Measurements from ENCODE around the gene CCDC66. TPM values are rescaled to one million over a fixed set of nuclear protein-coding genes. Genes with fewer than 3 reads are reported as not detected.

Gene CCDC66
- total RNA-seq, 1 experiment from 2014 or later, result 23.0 TPM

DNA sequence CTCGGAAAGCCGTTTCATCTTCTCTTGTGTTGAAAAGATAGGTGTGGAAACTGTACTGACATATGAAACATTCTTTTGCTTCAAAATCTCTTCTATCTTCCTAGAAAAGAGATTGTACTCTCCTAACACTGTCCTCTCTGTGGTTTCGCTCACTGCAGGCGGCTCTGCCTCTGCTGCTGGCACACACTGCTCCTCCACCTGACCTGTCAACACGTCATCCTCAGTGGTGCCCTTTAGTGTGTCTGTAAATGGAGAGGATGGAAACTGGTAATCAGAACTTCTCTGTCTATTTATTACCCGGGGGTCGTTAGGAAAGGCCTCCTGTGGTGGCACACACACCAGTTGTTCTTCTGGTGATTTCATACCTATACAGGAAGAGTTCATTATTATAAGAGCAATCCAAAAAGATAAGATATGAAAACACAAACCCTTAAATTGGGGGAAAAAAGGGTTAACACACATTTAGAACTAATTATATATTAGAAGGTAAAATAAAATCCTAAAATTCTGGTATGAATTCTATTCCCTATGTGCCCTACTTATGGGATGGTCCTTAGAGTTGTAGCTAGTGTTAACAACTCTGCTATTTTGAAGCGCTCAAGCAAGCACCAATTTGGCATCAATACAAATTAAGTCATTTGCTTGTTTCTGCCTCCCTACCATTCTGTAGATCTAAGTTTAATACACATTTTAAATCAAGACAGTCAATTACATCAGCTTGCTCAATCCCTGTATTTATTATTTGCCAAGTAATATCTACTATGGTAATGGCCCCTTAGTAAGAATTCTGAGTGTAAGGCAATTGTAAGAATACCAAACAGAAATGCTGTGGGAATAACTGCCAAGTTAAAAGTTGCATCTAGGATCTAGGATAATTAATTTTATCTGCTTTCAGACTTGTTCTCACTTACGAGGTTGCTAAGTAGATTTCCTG is 76.9 kb downstream of the CCDC66 start (continued):
- TF ChIP-seq, protein P1, sequence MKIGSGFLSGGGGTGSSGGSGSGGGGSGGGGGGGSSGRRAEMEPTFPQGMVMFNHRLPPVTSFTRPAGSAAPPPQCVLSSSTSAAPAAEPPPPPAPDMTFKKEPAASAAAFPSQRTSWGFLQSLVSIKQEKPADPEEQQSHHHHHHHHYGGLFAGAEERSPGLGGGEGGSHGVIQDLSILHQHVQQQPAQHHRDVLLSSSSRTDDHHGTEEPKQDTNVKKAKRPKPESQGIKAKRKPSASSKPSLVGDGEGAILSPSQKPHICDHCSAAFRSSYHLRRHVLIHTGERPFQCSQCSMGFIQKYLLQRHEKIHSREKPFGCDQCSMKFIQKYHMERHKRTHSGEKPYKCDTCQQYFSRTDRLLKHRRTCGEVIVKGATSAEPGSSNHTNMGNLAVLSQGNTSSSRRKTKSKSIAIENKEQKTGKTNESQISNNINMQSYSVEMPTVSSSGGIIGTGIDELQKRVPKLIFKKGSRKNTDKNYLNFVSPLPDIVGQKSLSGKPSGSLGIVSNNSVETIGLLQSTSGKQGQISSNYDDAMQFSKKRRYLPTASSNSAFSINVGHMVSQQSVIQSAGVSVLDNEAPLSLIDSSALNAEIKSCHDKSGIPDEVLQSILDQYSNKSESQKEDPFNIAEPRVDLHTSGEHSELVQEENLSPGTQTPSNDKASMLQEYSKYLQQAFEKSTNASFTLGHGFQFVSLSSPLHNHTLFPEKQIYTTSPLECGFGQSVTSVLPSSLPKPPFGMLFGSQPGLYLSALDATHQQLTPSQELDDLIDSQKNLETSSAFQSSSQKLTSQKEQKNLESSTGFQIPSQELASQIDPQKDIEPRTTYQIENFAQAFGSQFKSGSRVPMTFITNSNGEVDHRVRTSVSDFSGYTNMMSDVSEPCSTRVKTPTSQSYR (CRISPR knock-in tag; IDR thresholded peaks at IDR 0.05), result no peak

DNA sequence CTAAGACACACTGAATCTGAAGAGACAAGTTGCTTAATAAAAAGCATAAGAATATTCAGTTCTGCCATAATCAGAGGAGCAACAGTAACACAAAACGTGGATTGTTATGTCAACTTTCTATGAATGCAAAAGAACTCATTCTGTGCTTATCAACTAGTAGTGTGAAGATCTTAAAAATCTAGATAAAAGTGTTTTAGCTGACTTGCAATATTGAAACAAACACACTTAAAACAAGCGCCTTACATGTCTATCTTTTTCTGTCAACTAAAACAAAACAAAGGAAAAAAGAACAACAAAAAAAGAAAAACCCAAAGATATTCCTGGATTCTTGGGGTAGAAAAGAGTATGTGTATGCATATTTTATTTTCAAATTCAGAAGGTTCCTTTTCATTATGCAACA is 88.4 kb downstream of the CCDC66 start:
- DNase-seq (ENCODE audit: low spot score) (no peak), ATAC-seq (no peak)
- no peaks in the 10 kb centered on the region for H3K27me3 Mint-ChIP-seq (ENCODE audit: low read depth)
- H3K9me3 Mint-ChIP-seq, result no peaks in the 10 kb centered on the region
- no peak overlapping the region for H3K4me3 Mint-ChIP-seq
- TF ChIP-seq, protein P2, sequence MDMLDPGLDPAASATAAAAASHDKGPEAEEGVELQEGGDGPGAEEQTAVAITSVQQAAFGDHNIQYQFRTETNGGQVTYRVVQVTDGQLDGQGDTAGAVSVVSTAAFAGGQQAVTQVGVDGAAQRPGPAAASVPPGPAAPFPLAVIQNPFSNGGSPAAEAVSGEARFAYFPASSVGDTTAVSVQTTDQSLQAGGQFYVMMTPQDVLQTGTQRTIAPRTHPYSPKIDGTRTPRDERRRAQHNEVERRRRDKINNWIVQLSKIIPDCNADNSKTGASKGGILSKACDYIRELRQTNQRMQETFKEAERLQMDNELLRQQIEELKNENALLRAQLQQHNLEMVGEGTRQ (CRISPR knock-in tag; IDR thresholded peaks at IDR 0.05), result no peak
- TF ChIP-seq TEAD1 (CRISPR knock-in tag; IDR thresholded peaks at IDR 0.05) (no peak), ZBTB21 (CRISPR knock-in tag; IDR thresholded peaks at IDR 0.05; ENCODE audit: borderline replicate concordance) (no peak), HMGA2 (CRISPR knock-in tag; IDR thresholded peaks at IDR 0.05) (no peak), SMAD4 (CRISPR knock-in tag; IDR thresholded peaks at IDR 0.05) (no peak), NR3C1 (CRISPR knock-in tag; conservative IDR thresholded peaks at IDR 0.05; ENCODE audit: low read depth) (no peak), ETV6 (CRISPR knock-in tag; IDR thresholded peaks at IDR 0.05) (no peak), JUN (CRISPR knock-in tag; IDR thresholded peaks at IDR 0.05) (no peak), PRRX2 (CRISPR knock-in tag; IDR thresholded peaks at IDR 0.05) (no peak), GABPB1 (CRISPR knock-in tag; IDR thresholded peaks at IDR 0.05) (no peak), GTF2I (CRISPR knock-in tag; conservative IDR thresholded peaks at IDR 0.05) (no peak), ZNF263 (CRISPR knock-in tag; IDR thresholded peaks at IDR 0.05; ENCODE audit: low read depth) (no peak)
- TF ChIP-seq, protein P3, sequence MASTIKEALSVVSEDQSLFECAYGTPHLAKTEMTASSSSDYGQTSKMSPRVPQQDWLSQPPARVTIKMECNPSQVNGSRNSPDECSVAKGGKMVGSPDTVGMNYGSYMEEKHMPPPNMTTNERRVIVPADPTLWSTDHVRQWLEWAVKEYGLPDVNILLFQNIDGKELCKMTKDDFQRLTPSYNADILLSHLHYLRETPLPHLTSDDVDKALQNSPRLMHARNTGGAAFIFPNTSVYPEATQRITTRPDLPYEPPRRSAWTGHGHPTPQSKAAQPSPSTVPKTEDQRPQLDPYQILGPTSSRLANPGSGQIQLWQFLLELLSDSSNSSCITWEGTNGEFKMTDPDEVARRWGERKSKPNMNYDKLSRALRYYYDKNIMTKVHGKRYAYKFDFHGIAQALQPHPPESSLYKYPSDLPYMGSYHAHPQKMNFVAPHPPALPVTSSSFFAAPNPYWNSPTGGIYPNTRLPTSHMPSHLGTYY (CRISPR knock-in tag; IDR thresholded peaks at IDR 0.05), result no peak
- TF ChIP-seq, protein P4, sequence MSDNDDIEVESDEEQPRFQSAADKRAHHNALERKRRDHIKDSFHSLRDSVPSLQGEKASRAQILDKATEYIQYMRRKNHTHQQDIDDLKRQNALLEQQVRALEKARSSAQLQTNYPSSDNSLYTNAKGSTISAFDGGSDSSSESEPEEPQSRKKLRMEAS (CRISPR knock-in tag; IDR thresholded peaks at IDR 0.05), result no peak
- TF ChIP-seq, protein P5, sequence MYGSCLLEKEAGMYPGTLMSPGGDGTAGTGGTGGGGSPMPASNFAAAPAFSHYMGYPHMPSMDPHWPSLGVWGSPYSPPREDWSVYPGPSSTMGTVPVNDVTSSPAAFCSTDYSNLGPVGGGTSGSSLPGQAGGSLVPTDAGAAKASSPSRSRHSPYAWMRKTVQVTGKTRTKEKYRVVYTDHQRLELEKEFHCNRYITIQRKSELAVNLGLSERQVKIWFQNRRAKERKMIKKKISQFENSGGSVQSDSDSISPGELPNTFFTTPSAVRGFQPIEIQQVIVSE (CRISPR knock-in tag; IDR thresholded peaks at IDR 0.05; ENCODE audit: borderline replicate concordance), result no peak
- TF ChIP-seq, protein P6, sequence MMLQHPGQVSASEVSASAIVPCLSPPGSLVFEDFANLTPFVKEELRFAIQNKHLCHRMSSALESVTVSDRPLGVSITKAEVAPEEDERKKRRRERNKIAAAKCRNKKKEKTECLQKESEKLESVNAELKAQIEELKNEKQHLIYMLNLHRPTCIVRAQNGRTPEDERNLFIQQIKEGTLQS (CRISPR knock-in tag; conservative IDR thresholded peaks at IDR 0.05), result no peak
- TF ChIP-seq, protein P7, sequence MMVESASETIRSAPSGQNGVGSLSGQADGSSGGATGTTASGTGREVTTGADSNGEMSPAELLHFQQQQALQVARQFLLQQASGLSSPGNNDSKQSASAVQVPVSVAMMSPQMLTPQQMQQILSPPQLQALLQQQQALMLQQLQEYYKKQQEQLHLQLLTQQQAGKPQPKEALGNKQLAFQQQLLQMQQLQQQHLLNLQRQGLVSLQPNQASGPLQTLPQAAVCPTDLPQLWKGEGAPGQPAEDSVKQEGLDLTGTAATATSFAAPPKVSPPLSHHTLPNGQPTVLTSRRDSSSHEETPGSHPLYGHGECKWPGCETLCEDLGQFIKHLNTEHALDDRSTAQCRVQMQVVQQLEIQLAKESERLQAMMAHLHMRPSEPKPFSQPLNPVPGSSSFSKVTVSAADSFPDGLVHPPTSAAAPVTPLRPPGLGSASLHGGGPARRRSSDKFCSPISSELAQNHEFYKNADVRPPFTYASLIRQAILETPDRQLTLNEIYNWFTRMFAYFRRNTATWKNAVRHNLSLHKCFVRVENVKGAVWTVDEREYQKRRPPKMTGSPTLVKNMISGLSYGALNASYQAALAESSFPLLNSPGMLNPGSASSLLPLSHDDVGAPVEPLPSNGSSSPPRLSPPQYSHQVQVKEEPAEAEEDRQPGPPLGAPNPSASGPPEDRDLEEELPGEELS (CRISPR knock-in tag; IDR thresholded peaks at IDR 0.05), result no peak
- TF ChIP-seq, protein P8, sequence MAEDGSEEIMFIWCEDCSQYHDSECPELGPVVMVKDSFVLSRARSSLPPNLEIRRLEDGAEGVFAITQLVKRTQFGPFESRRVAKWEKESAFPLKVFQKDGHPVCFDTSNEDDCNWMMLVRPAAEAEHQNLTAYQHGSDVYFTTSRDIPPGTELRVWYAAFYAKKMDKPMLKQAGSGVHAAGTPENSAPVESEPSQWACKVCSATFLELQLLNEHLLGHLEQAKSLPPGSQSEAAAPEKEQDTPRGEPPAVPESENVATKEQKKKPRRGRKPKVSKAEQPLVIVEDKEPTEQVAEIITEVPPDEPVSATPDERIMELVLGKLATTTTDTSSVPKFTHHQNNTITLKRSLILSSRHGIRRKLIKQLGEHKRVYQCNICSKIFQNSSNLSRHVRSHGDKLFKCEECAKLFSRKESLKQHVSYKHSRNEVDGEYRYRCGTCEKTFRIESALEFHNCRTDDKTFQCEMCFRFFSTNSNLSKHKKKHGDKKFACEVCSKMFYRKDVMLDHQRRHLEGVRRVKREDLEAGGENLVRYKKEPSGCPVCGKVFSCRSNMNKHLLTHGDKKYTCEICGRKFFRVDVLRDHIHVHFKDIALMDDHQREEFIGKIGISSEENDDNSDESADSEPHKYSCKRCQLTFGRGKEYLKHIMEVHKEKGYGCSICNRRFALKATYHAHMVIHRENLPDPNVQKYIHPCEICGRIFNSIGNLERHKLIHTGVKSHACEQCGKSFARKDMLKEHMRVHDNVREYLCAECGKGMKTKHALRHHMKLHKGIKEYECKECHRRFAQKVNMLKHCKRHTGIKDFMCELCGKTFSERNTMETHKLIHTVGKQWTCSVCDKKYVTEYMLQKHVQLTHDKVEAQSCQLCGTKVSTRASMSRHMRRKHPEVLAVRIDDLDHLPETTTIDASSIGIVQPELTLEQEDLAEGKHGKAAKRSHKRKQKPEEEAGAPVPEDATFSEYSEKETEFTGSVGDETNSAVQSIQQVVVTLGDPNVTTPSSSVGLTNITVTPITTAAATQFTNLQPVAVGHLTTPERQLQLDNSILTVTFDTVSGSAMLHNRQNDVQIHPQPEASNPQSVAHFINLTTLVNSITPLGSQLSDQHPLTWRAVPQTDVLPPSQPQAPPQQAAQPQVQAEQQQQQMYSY (CRISPR knock-in tag; IDR thresholded peaks at IDR 0.05), result no peak
- TF ChIP-seq, protein P9, sequence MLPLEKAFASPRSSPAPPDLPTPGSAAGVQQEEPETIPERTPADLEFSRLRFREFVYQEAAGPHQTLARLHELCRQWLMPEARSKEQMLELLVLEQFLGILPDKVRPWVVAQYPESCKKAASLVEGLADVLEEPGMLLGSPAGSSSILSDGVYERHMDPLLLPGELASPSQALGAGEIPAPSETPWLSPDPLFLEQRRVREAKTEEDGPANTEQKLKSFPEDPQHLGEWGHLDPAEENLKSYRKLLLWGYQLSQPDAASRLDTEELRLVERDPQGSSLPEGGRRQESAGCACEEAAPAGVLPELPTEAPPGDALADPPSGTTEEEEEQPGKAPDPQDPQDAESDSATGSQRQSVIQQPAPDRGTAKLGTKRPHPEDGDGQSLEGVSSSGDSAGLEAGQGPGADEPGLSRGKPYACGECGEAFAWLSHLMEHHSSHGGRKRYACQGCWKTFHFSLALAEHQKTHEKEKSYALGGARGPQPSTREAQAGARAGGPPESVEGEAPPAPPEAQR (CRISPR knock-in tag; IDR thresholded peaks at IDR 0.05), result no peak
- TF ChIP-seq, protein P10, sequence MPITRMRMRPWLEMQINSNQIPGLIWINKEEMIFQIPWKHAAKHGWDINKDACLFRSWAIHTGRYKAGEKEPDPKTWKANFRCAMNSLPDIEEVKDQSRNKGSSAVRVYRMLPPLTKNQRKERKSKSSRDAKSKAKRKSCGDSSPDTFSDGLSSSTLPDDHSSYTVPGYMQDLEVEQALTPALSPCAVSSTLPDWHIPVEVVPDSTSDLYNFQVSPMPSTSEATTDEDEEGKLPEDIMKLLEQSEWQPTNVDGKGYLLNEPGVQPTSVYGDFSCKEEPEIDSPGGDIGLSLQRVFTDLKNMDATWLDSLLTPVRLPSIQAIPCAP (CRISPR knock-in tag; IDR thresholded peaks at IDR 0.05), result no peak
- peaks cover 54% of the 10 kb centered on the region for H3K36me3 Mint-ChIP-seq
- POLR2A ChIA-PET, result no interaction called here
- H3K4me1 Mint-ChIP-seq, result no peaks in the 10 kb centered on the region
- H3K27ac Mint-ChIP-seq, result 0 out of 2 replicates have a peak overlapping the region, but pooled peaks have one; percentile 7
- CTCF ChIA-PET, result no interaction called here

Data from WTC11 (cell line).